HG03575 (cell line): ENCODE data around the gene RAD18.

Experiments used
- ATAC-seq: cut with Tn5 transposase; IDR thresholded peaks from one replicate; pipeline ENCODE4 v1.9.1; 2021; ENCODE audit not compliant: unreplicated experiment, insufficient number of reproducible peaks, low FRiP score; ENCODE audit errors: extremely low read depth

Gene RAD18

DNA sequence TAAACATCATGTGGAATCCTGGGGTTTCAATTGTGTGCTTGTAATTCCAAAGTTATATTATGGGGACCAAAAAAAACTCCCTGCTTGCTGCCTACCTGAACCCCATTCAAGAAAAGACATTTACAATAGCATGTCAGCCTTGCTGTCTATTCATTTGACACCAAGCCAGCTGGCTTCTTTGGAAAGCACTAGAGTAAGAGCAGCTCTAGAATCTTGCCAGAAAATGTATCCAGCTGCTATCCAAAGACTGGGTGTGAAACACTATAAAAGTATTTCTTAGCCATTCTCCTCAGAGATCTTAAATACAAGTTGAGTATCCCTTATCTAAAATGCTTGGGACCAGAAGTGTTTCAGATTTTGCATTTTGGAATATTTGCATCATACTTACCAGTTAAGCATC is 87.4 kb downstream of the RAD18 start:
- ATAC-seq, result no peak

GRCh38 chr3:8873740-8874139 is 89.5 kb downstream of the RAD18 start:
- no peak for ATAC-seq

DNA sequence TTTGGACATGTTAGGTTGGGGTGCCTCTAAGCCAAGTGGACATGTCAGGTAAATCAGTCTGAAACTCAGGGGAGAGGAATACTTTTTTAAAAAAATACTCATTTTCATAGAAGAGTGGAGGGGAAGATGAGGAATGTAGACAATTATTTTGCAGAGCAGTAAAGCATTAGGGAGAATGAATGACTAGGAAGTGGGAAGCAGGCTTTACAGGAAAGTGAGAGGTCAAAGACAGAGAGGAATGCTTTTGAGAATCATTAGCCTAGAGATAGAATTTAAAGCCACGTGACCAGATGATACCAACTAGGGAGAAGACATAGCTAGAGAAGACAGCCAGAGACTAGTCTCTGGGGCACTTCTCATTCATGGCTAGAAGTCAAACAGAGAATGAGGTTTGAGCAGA is 91.0 kb downstream of the RAD18 start:
- ATAC-seq, result no peak

- no peak for ATAC-seq
These were observed 92.0 kb downstream of the RAD18 start for GRCh38 chr3:8871306-8871705.

- ATAC-seq, result no peak
These were observed 93.1 kb downstream of the RAD18 start for GRCh38 chr3:8870134-8870533.

DNA sequence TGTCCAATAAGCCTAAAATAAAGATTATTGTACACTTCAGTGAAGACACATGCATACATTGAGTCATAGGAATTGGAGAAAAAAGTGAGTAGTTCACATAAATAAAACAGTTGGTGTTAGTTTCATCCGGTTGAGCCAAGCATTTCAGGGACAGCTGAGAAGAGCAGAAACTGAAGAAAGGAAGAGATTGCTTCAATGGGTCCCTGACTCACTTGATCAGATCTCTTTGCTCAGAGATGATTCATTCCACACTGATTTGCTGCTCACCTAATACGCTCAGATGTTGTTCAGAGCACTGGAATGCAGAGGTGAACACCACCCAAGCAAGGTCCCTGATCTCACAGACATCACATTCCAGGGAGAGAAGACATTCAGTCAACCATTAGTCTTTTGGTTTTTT is 93.7 kb downstream of the RAD18 start:
- ATAC-seq, result no peak

DNA sequence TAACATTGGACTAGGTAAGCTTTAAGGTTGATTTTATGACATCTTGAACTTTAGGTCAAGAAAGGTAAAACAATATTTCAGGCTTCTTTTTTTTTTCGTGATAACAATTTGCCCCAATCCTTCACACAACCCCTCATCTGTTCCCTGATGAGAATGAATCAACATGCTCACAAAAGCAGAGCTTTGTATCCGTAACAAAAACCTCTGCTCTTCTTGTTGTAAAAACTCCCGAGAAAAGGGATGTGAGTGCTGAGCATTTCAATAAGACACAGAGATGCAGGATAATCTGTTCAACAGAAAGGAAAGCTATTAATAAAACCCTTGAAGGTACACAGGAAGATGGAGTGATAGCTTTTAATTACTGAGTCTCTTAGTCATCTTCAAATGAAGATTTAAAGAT is 94.3 kb downstream of the RAD18 start:
- ATAC-seq, result no peak

DNA sequence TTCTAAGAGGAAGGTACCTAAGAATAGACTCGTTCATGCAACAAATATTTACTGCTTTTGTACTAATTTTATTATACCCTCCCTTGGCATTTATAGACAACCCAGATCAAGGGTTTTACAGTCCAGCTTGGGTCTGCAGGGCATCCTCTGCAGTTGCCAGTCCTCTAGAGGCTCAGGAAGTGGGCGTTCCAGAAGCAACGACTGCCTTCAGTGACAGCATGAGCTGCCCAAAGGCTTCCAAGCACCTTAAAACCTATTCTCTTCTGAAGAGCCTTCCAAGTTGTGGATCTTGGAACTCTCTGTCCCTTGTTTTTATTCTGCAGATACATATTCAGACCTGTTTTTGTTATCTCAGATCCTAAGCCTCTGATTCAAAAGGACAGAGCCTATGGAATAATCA is 95.6 kb downstream of the RAD18 start:
- ATAC-seq, result no peak

DNA sequence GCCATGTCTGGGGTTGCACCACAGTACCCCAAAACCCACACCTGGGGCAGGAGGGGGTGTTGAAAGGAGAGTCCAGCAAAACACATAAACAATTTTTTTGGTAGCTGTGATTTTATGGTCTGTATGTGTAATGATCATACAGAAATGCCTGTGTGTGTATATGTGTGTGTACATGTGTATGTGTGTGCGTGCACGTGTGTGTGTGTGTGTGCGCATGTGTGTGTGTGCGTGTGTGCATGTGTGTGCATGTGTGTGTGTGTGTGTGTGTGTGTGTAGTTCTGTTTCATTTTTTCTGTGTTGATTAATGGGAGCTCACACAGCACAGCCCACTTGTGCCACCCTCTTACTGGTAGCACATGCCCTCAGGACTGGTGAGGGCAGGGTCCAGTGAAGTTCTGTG is 97.6 kb downstream of the RAD18 start:
- ATAC-seq, result no peak

DNA sequence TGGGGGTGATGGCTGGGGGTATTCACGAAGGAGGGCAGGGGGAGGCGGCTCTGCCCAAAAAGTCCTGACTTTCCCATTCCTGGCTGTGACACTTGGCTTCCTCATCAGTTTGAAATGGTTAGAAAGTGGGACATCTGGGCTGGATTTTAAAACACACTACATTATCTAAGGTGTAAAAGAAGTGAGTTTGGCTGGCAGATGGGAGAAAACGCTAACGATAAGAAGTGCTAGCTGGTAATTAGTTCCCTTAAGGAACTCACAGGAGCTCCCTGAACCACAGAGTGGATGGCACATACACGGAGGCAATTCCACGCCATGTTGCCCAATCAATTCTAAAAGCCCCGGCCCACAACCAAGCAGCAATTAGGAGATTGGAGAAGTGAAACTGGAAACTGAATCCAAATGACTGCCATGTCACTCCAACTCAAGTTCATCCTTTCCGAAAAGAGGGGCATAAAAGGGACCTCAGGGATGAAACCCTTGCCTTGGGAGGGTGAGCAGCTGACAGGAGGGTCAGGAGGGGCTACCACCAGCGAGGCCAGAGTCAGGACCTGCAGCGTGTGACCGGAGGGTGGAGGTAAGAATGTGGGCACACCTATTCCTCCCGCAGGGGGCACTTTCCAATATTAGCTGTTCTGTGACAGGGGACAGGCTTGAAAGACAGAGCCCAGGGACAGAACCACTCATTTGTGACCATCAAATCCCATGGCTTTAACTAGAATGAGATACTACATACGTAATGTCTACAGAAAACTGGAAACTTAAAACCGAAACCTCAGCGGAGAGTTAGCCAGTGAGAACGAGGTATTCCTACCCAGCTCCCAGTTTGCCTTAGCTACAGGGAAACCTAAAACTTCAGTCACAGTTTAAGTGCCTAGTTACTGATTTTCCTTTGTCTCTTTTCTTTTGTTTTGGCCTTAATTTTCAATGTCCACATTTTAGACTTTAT is 98.6 kb downstream of the RAD18 start:
- ATAC-seq, result no peak

- ATAC-seq, result no peak
These were observed 99.4 kb downstream of the RAD18 start for GRCh38 chr3:8863891-8864290.

DNA sequence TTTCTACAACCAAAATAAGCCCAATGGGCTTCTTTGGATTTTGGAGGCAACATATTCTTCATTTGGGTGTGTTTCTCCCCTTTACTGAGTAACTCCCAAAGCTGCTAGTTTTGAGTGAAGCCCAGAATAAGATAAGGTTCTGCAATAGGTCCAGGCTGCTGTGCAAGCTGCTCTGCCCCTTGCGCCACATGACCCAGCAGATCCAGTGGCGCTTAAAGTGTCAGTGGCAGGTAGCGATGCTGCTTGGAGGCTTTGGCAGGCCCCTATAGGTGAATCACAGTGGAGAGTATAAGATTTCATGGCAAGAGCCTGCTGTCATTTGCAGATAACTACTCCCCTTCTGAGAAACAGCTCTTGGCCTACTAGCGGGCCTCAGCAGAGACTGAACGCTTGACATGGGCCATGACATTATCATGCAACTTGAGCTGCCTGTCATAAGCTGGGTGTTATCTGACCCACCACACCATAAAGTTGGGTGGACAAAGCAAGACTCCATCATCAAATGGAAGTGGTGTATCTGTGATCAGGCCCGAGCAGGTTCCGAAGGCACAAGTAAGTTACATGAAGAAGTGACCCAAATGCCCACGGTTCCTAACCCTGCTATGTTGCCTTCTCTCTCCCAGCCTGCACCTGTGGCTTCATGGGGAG is 105.4 kb downstream of the RAD18 start:
- no peak for ATAC-seq

DNA sequence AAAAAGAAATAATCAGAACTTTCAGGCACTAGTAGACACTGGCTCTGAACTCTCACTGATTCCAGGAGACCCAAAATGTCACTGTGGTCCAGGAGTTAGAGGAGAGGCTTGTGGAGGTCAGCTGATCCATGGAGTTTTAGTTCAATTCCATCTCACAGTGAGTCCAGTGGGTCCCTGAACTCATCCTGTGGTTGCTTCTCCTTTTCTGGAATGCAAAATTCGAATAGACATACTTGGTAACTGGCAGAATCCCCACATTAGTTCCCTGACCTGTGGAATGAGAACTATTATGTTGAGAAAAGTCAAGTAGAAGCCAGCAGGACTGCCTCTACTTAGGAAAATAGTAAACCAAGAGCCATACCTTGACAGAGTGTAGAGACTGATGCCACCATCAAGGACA is 106.6 kb downstream of the RAD18 start:
- ATAC-seq, result no peak

- no peak for ATAC-seq
These were observed 107.2 kb downstream of the RAD18 start for GRCh38 chr3:8856071-8856470.

- no peak for ATAC-seq
These were observed 108.6 kb downstream of the RAD18 start for GRCh38 chr3:8854656-8855055.

DNA sequence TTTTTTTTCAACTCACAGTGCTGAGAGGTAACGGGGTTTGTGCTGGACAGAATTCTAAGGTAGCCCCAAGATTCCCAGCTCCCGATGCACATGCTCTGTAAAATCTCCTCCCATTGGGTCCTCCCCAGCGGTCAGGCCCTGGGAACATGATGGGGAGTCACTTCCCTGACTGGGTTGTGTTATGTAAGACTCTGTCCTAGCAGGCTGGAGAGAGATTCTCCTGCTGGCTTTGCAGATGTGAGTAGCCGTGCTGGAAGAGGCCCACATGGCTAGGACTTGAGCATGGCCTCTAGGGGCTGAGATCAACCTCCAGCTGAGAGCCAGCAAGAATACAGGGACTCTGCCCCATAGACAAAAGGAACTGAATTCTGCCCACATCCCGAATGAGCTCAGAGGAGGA is 110.2 kb downstream of the RAD18 start:
- no peak for ATAC-seq

DNA sequence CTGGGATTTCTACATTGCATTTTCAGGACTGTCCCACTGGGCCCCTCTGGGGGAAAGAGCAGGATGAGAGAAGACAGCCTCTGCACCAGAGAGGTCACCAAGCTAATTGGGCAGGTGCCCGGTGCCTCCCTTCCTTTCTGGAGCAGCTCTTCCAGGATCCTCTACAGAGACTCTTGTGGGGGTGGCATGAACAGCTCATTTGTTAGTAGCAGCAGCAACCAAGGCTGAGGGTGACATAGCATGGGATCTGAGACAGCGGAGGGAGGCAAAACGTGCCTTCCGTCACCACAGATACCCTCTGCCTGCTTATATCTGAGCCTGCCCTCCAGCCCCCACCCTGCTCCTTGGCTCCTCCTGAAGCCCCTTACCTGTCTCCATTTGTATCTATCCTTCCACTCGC is 110.8 kb downstream of the RAD18 start:
- ATAC-seq, result no peak

DNA sequence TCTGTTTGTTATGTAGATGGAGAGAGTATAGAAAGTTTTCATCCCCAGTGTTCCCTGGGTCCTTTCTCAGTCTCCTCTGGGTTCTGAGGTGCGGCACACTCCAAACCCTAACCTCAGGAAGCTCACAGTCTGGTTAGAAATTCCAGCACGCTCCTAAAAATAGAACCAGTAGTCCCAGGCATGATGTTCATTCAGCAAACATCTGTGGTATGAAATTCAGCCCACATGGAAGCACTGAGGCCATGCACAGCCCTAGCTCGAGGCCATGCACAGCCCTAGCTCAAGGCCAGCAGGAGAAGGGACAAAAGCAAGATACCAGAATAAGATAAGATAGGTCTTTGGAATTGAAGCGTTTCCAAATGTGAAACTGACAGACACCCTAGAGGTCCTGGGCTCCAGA is 111.6 kb downstream of the RAD18 start:
- ATAC-seq, result no peak

DNA sequence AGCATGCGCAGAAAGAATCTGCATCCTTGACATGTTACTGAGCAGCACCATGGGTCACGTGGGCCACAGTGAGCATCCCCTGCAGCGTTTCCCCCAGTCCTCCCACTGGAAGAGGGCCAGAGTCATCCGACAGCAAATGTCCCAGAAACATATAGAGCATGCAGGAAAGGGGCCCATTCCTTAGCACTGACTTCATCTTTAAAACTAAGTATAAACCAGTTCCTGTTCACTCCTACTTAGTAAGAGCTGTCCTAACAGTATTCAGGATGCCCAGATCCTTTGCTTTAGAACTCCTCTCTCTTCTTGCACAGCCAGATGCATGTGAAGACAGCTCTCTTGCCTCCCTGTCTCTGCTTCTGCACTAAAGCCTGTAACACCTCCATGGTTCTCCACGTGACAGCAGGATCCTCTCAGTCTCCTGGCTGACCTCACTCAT is 114.6 kb downstream of the RAD18 start:
- no peak for ATAC-seq

- ATAC-seq, result no peak
These were observed 116.0 kb downstream of the RAD18 start for GRCh38 chr3:8847317-8847716.
